Neural cell (in vitro differentiated cells): ENCODE data around the gene CRACDL.

Experiments
- EP300 ChIP-seq: fragments of 450-650 bp; conservative IDR thresholded peaks from 2 replicates; pipeline ENCODE4 v1.6.1; 2014; ENCODE audit warnings: antibody characterized with exemption, mild to moderate bottlenecking, moderate library complexity; ENCODE audit not compliant: poor library complexity, severe bottlenecking
- EZH2 ChIP-seq: fragments of 200-600, 300-800 bp; shearing (Covaris generic), sonication (generic); IDR thresholded peaks from 2 replicates; pipeline ENCODE4 v1.6.1; 2014; ENCODE audit warnings: antibody characterized with exemption, low read length, borderline replicate concordance, mild to moderate bottlenecking; ENCODE audit not compliant: insufficient read depth, poor library complexity, severe bottlenecking
- POLR2AphosphoS5 ChIP-seq: IDR thresholded peaks from 2 replicates; pipeline ENCODE4 v1.6.1; 2012
- RAD21 ChIP-seq: fragments of 450-650 bp; conservative IDR thresholded peaks from 2 replicates; pipeline ENCODE4 v1.6.1; 2014; ENCODE audit warnings: antibody characterized with exemption, mild to moderate bottlenecking, moderate library complexity
- SMC3 ChIP-seq: fragments of 450-650 bp; conservative IDR thresholded peaks from 2 replicates; pipeline ENCODE4 v1.6.1; 2014; ENCODE audit warnings: antibody characterized with exemption, mild to moderate bottlenecking, moderate library complexity; ENCODE audit not compliant: poor library complexity
- TAF1 ChIP-seq: IDR thresholded peaks from 2 replicates; pipeline ENCODE4 v1.6.1; 2012; ENCODE audit warnings: low read depth
- TF ChIP-seq, protein P1 (sequence below): fragments of 450-650 bp; IDR thresholded peaks from 2 replicates; pipeline ENCODE4 v1.5.1; 2014; ENCODE audit warnings: antibody characterized with exemption, mild to moderate bottlenecking, moderate library complexity; ENCODE audit not compliant: poor library complexity, severe bottlenecking

DNA sequence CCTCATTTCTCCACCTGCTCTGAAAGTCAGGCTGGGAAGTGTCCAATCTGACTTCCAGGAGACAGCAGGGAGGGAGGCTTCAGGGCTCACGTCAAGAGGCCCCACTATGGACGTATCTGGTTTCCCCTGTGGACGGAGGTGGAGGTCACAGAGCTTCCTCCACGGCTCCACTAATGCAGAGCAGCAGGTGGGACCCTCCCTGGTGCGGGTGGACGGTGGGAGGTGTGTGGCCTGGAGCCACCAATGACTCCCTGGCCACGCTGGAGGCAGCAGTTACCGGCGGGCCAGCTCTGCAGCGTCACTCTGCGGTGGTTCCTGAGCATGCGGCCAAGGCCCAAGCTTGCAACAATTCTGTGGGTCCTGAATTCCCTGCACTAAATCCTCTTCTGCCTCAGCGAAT, 9.0 kb downstream of the CRACDL start:
- TF ChIP-seq, protein P1, sequence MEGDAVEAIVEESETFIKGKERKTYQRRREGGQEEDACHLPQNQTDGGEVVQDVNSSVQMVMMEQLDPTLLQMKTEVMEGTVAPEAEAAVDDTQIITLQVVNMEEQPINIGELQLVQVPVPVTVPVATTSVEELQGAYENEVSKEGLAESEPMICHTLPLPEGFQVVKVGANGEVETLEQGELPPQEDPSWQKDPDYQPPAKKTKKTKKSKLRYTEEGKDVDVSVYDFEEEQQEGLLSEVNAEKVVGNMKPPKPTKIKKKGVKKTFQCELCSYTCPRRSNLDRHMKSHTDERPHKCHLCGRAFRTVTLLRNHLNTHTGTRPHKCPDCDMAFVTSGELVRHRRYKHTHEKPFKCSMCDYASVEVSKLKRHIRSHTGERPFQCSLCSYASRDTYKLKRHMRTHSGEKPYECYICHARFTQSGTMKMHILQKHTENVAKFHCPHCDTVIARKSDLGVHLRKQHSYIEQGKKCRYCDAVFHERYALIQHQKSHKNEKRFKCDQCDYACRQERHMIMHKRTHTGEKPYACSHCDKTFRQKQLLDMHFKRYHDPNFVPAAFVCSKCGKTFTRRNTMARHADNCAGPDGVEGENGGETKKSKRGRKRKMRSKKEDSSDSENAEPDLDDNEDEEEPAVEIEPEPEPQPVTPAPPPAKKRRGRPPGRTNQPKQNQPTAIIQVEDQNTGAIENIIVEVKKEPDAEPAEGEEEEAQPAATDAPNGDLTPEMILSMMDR: no peak
- TF ChIP-seq RAD21 (no peak), EZH2 (no peak), POLR2AphosphoS5 (no peak), TAF1 (no peak), EP300 (no peak), SMC3 (no peak)
